ENCODE measurements around the gene SUSD1.

The SUSD1 gene

DNA sequence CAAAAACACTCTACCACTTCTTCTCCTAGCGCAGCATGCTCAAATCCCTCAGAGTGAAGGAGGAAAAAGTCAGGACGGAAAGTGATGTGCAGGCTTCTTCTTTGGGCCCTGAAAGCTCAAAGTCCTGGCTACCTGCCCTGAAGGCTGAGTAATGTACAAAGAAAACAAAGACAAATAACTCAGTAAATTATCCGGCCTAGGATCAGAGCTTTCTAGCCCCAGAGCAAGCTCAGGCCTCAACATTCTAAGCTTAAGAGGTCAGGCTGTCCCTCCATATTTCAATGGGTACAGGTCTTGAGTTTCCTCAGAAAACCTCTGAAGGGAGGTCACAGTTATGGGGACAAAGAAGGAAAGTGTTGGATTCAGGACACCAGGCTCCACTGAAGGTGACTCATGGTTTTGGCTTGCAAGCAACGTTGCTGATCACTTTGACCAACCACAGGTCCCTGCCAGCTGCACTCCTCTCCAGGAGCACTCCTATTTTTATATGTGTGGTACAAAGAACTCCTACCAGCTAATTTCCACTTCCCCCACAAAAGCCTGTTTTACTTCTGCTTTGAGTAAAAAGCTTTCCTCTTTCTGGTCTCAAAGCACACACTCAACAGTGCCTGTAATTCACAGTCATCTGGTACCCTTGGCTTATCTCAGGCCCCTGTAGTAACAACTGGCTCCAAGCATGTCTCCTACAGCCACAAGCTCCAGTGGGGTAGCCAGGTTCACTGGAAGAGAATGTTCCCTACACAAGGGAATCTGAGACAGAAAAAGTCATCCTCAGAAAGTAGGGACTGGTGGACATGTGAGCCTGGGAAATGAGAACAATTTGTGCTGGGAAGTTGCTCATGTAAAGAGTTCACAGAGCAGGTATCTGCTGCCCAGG lies 162.8 kb downstream of the SUSD1 start:
- DNase-seq (ENCODE audit: low spot score), result peak; percentile 91

DNA sequence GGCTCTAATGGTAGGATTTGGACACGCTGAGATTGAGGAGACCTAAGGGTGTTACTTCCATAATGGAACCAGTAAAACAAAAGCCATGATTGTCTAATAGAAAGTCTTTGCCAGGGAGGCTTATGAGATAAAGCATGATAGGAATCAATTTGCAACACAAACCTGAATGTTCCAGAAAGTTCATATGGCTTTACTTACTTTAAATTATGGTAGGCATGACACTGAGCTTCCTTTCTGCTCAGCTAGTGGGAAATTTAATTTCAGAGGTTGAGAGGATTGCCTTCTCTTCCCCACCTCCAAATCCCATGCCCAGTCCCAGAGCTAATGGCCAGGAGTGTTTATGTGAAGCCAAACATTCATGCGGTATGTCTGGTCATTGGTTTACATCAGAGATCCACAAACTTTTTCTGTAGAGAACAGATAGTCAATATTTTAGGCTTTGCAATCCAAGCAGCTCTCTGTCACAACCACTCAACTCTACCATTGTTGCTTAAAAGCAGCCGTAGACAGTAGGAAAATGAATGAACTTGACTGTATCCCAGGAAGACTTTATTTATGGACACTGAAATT lies 164.0 kb downstream of the SUSD1 start:
- DNase-seq (ENCODE audit: low spot score), result no peak

DNA sequence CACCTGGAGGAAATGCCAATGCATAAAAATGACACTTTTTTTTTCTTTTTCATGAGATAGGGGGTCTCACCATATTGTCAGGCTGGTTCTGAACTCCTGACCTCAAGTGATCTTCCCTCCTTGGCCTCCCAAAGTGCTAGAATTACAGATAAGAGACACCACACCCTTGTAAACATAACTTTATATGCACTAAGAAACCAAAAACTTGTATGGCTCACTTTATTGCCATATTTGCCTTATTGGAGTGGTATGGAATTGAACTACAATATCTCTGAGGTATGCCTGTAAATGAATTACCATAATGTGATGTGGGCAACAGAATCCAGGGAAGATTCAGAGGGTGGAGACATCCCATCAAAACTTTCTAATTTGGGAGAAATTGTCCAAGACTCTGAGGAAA lies 164.6 kb downstream of the SUSD1 start:
- no peak for DNase-seq (ENCODE audit: low spot score)

DNA sequence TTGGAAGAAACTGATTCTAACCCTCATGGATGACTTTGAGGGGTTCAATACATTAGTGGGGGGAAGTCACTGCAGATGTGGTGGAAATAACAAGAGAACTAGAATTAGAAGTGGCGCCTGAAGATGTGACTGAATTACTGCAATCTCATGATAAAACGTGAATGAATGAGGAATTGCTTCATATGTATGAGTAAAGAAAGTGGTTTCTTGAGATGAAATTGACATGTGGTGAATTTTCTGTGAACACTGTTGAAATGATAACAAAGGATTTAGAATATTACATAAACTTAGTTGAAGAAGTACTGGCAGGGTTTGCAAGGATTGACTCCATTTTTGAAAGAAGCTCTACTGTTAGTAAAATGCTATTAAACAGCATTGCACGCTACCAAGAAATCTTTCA lies 165.4 kb downstream of the SUSD1 start:
- DNase-seq (ENCODE audit: low spot score), result no peak

DNA sequence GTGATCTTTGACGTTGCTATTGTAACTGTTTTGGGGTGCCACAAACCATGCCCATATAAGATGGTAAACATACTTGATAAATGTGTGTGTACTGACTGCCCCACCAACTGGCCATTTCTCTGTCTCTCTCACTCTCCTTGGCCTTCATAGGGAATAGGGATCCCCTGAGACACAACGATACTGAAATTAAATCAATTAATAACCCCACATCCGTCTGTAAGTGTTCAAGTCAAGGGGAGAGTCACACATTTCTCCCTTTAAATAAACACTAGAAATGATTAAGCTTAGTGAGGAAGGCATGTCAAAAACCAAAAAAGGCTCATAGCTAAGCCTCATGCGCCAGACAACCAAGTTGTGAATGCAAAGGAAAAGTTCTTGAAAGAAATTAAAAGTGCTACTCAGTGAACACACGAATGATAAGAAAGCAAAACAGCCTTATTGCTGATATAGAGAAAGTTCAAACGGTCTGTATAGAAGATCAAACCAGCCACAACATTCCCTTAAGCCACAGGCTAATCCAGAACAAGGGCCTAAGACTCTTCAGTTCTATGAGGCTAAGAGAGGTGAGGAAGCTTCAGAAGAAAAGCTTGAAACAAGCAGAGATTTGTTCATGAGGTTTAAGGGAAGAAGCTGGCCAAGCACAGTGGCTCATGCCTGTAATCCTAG lies 167.4 kb downstream of the SUSD1 start:
- DNase-seq (ENCODE audit: low spot score), result peak; percentile 87

DNA sequence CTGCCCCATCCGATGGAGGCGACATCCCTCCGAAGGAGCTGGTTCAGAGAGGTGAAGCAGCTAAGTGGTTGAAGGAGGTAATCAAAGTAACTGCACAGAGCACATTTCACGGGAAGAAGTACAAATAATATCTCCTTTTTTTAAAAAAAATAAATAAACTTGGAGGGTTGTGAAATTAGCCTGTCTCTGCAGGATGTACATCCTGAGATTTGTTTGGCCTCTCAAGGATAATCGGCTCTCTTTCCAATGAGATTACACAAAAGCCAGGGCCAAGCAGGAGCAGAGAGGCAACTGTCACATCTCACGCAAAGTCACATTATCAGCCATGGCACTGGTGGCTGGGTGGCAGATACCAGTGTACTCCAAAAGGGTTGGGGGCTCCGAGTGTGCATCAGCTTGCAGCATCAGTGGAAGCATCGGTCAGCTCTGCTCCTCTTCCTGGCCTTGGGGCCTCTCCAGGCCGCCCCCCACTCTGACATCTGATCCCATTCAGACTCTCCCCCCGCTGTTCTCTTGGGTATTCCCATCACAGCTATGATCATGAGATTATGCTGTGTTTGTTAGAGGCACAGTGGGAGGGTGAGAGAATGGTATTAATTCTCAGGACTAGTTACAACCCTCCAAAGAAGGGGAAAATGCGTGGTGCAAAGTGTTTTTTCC lies 168.6 kb downstream of the SUSD1 start:
- no peak for DNase-seq (ENCODE audit: low spot score)

DNA sequence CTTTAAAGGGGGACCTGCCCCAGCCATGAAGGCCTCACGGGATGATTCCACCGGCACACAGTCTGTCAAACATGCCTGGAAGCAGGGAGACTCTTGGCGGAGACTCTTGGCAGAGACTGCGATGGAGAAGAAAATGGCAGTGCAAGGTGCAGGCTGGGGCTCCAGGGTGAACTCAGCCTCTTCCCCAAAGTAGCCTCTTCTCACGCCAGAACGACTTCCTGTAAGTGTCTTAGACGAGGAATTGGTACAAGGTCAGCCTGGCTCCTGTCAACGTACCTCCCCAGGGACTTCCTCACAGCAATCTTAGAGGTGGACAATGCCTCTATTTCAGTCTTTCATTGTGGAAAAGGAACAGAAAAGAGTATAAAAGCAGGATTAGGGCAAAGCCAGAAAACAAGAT lies 169.2 kb downstream of the SUSD1 start:
- no peak for DNase-seq (ENCODE audit: low spot score)

DNA sequence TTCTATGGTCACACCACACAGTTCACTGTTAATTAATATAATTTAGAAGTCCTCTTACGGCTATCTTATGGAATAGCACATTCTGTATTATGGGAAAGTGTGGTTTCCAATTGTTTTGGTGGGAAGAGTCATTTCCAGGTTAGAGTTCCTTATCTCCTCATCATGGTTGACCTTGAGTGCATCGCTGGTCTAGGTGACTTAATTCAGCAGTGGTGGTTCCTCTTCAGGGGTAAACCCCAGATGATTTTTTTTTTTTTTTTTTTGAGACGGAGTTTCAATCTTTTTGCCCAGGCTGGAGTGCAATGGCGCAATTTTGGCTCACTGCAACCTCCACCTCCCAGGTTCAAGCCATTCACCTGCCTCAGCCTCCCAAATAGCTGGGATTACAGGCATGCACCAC lies 171.6 kb downstream of the SUSD1 start:
- DNase-seq (ENCODE audit: low spot score), result no peak

DNA sequence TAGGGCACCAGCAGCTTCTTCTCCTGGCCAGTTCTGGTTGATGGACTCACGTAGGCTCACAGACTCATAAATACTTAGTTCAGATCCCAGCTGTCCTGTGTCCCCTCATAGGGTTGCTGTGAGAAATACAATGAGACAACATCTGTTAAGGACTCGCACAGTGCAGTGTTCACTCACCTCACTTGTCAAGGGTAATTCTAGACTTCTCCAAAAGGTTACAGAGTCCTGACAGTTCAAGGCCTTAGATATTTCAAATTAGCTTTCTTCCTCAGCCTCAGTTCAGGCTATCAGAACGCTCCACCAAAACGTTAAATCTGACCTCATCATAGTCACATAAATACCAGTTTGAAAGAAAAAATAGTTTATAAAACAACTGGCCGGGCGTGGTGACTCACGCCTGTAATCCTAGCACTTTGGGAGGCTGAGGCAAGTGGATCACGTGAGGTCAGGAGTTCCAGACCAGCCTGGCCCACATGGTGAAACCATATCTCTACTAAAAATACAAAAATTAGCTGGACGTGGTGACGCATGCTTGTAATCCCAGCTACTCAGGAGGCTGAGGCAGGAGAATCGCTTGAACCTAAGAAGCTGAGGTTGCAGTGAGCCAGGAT lies 172.1 kb downstream of the SUSD1 start:
- no peak for DNase-seq (ENCODE audit: low spot score)

DNA sequence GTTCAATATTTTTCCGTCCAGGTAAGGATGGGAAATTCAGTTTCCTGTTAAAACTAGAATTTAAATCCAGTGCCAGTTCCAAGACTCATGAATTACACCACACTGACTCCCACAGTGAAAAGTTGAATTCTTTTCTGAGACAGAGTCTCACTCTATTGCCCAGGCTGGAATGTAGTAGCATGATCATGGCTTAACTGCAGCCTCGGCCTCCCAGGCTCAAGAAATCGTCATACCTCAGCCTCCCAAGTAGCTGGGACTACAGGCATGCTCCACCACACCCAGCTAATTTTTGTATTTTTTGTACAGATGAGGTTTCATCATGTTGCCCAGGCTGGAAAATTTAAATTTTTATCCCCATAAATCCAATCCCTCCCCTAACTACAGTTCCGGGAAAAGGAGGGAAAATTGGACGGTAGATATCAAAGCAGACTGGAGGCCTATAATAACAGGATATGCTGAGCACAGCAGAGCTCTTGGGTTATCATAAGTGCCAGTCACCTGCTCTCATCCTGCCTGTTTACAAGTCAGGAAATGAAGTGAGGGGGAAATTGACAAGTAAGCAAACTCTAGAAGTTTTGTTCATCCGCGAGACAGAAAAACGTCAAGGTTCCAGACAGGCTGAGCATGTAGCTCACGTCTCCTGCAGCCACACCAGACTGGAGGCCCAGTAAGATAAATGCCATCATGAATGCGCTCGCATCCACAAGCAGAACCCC lies 172.8 kb downstream of the SUSD1 start:
- no peak for DNase-seq (ENCODE audit: low spot score)

DNA sequence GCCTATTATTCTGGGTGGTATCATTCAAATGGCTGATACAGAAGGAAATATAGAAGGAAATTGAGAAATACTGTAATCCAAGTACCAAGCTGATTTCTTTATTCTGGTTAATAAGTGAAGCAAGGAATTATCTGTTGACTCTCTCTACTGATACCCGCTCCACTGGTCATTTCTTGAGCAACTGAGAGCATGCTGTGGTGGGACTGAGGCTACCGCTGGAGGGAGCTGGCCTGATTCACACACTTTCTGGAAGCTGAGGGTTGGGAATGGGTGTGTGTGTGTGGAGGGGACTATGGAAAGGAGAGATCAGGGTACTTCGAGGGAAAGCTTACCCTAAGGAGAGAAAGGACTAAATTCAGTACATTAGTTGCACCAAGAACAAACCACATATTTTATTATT lies 174.4 kb downstream of the SUSD1 start:
- no peak for DNase-seq (ENCODE audit: low spot score)

DNA sequence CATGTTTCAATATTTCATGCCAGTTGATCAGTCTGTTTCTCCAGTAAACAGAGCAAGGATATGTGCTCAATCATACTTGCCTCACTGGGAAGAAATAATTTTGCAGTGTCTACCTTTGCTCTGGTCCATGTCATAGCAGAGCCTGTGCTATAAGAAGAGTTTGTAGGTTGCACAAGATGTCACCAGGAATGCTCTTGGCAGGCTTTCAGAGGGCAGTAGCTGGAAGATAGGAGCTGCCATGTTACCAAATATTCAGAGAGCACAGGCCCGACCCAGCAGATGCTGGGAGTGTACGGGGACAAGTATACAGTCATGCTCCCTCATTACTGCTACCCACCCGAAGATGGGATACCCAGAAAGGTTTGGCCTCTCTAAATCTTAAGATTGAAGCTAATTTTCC lies 175.8 kb downstream of the SUSD1 start:
- no peak for DNase-seq (ENCODE audit: low spot score)

DNA sequence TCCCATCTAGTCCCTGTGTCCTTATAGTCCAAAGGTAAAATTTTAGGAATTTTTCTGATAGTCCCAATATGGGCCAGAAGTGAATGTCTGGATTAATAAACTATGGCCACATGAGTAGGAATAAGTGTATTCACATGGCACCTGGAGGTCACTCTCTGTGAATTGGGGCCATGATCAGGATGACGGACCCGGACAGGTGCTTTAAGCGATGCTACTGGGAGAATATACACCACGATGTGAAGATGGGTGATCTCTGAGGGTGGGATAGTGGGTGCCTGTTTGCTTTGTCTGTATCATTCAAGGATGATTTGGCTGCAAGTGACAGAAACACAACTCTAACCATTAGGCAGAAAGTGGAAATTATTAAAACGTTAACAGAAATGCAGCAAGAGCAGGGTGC lies 177.3 kb downstream of the SUSD1 start:
- no peak for DNase-seq (ENCODE audit: low spot score)

DNA sequence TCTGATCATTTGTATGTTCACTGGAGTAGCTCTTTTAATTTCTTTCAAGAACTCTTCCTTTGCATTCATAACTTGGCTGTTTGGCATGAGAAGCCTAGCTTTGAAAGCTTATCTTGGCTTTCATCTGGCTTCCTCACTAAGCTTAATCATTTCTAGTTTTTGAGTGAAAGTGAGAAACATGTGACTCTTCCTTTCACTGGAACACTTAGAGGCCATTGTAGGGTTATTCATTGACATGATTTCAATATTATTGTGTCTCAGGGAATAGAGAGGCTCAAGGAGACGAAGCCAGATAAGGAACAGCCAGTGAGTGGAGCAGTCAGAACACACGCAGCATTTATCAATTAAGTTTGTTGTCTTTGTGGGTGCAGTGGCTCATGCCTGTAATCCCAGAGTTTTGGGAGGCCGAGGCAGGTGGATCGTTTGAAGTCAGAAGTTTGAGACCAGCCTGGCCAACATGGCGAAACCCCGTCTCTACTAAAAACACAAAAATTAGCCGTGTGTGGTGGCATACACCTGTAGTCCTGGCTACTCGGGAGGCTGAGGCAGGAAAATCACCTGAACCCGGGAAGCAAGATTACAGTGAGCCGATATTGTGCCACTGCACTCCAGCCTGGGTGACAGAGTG lies 180.2 kb downstream of the SUSD1 start:
- DNase-seq (ENCODE audit: low spot score), result no peak

DNA sequence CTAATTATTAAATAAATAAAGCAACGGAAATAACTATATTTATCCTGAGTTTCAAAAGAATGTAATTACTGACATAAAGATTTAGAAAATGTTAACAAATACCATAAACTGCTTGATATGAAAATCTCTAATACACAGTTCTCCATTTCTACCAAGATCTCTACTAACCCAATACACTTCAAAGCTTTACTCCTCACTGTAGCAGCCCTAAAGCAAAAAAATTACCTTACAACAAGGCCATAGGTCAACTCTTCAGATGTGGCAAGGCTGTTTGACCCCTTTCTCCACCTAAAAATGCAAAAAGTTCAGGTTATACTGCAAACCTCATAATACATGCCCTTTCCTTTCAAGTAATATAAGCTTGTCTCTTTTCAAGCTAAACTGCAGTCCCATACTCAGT lies 181.8 kb downstream of the SUSD1 start:
- no peak for DNase-seq (ENCODE audit: low spot score)

DNA sequence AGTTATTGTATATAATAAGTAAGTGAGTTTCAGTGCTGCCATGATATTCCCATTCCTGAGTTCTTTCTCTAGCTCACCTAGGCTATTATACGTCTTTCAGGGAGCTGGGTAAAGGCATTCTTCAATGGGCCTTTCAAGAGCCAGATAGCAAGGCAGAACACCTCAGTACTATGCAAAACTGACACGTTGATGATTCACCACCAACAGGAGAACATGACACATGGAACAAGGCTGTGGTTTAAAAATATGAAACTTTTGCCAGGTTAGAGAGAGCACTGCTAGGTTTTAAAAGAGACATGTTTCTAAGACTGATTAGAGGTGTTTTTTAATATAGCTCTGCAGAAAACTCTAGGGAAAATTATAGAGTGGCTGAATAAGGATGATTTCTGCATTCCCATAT lies 182.6 kb downstream of the SUSD1 start:
- DNase-seq (ENCODE audit: low spot score), result peak; percentile 63

DNA sequence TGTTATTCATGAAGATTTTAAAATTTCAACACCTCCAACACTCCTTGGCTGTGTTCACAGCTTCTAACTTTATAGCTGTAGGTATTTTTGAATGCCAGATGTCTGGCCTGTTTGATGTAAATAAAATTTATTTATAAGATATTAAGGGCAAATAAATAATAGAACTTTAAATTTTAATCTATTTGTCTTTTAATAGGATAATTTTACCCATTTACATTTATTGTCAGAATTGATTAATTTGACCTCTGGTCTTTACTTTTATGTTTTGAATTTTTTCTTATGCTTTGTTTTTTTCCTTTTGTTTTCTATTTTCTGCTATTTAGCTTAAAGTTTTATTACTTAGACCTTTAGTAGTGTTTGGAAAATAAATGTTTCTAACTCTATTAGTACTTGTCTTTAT lies 183.9 kb downstream of the SUSD1 start:
- DNase-seq (ENCODE audit: low spot score), result no peak

Measured in SW480 (cell line).